ENCODE measurements around the gene CIRBP.

DNA sequence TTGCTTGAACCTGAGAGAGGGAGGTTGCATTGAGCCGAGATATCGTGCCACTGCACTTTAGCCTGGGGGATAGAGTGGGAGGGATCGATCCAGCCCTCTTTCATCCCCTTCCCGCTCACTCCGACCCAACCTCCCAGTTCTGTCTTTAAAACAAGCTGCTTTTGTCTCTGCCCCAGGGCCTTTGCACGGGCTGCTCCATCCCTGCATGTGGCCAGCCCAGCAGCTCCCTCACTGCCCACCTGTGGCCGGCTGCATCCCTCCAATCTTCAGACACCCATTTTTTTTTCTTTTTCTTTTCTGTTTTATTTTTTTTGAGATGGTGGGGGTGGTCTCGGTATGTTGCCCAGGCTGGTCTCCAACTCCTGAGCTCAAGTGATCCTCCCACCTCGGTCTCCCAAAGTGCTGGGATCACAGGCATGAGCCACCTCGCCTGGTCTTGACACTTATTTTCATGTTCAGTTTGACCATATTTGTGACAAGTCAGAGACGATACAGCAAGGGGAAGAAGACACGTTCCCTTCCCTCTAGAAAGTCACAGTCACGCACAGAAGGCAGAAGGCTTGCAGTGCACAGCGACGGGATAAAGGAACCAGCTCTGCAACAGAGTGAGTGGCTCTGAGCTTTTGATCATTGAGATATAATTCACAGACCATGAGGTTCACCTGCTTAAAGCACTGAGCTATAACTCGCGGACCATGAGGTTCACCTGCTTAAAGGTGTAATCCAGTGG, 48.3 kb downstream of the CIRBP start:
- no peak for TF ChIP-seq ZBTB7A (IDR thresholded peaks at IDR 0.05; ENCODE audit: low read depth)
- TF ChIP-seq RAD21 (IDR thresholded peaks at IDR 0.05; ENCODE audit: low read depth): no peak
- TF ChIP-seq CREB1 (IDR thresholded peaks at IDR 0.05; ENCODE audit: low read depth): no peak
- TF ChIP-seq TAF1 (IDR thresholded peaks at IDR 0.05; ENCODE audit: low read depth): no peak
- TF ChIP-seq YY1 (IDR thresholded peaks at IDR 0.05; ENCODE audit: low read depth): no peak
- TF ChIP-seq TEAD4 (IDR thresholded peaks at IDR 0.05): no peak

Measured in Ishikawa (cell line).